Measurements from ENCODE around the gene TMTC1.

Gene TMTC1

DNA sequence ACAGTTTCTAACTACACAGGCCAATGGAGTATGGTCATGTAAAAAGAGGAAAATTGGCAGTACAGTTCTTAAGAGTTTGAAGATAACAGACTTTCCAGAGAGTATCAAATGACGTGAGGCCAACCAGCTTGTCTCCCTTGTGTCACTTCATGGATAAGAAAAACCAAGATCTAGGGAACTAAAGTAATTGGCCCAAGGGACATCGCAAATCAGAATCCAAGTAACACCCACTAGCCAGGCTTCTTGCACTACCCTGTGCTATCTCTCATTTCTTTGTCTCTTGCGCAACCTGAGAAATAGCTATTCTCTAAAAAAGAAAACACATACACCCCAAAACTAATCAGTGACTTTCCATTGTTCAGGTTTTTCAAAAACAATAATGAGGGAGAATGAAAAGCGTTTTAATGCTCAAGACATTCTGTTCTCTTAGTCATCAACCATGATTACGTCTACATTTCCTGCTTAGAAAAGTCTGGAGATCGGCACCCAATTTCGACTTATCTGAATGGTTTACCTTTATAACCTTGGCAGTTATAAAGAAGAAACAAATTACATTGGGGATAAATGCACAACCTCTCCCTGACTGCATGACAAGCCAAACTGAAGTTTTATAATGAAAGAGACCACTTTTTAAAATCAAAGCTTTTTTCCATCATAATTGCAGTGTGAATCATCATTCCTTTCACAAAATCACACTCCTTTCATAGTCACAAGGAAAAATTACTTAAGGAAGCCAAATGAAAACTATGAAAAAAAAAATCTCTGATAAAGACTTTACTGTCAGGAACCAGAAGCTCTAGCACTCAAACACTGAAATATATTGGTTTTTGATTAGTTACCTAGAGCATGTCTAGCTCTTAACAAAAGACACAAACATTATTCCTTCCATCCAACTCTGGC is 42.1 kb downstream of the TMTC1 start:
- DNase-seq (ENCODE audit: low read depth in 1 of 2, low spot score in 1 of 2): no peak

DNA sequence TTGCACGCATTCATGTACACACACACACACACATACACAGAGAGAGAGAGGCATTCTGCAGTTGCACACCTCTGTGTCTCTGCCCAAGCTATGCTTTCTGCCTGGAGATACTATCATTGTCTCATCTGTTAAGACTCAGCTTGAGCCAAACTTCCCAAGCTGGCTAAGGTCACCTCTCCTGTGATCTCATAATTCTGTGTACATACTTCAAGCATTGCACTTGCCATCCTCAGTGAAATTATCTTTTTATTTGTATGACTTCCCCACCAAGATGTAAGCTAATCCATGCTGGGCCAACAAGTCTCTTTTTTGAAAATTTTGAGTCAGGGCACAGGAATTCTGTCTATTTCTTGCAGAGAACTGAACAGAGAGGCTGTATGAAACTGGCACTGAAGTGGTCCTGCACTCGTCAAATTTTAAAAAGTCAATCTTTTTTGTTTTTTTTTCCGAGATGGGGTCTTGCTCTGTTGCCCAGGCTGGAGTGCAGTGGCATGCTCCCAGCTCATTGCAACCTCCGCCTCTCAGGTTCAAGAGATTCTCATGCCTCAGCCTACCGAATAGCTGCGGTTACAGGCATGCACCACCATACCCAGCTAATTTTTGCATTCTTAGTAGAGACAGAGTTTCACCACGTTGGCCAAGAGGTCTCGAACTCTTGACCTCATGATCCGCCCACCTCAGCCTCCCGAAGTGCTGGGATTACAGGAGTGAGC is 44.3 kb downstream of the TMTC1 start:
- no peak for DNase-seq (ENCODE audit: low read depth in 1 of 2, low spot score in 1 of 2)

DNA sequence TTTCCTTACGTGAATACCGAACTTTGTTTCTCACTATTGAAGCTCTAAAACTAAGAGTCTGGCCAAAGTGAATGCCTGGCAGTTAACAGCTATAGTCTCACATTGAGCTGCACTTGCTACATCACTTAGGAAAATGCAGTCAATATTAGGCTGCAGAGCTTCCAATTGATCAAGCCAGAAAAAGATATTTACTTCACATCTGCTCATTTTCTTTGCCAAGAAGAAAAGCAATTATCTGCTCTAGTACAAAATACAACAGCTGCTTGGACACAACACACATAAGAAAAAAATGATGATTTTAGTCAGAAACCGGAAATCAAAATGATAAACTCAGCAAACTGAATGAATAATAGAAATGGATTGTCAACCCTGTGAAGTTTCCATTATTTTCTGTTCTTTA is 45.4 kb downstream of the TMTC1 start:
- DNase-seq (ENCODE audit: low read depth in 1 of 2, low spot score in 1 of 2): no peak

DNA sequence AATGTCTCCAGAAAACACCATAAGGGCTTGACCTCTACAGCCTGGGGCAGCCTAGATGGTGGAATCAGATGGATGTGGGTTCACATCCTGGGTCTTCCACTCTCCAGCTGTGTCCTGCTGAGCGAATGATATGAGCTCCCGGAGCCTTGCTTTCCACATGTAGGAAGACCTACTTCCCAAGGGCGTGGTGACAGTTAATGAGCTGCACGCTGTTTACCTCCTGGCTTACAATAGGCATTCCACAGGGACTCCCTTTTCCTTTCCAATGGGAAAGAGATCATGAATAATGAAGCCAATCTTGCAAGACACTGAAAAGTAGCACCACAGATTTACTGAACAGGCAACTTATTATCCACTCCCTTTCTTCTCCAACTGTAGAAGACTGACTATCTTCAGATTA is 46.1 kb downstream of the TMTC1 start:
- no peak for DNase-seq (ENCODE audit: low read depth in 1 of 2, low spot score in 1 of 2)

- no peak for DNase-seq (ENCODE audit: low read depth in 1 of 2, low spot score in 1 of 2)
These were observed 48.1 kb downstream of the TMTC1 start for GRCh38 chr12:29735604-29736003.

GRCh38 chr12:29734734-29735133 is 49.0 kb downstream of the TMTC1 start:
- DNase-seq (ENCODE audit: low read depth in 1 of 2, low spot score in 1 of 2): no peak

DNA sequence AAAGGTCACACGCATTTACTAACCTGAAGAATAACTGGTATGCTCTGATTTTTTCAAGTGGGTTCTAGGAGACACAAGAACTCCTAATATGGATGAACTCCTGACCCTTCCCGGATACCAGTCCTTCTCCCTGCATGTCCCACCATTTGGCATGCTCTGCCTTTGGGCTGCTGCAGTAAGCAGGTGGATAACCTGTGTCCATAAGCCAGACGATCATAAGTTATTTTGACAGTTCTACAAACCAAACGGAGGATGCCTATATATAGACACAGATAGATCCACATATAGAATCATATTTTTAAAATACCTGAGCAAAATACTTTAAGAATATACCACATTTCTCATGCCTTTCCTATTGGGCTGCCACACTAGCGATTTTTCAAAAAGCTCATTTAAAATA is 49.4 kb downstream of the TMTC1 start:
- no peak for DNase-seq (ENCODE audit: low read depth in 1 of 2, low spot score in 1 of 2)

DNA sequence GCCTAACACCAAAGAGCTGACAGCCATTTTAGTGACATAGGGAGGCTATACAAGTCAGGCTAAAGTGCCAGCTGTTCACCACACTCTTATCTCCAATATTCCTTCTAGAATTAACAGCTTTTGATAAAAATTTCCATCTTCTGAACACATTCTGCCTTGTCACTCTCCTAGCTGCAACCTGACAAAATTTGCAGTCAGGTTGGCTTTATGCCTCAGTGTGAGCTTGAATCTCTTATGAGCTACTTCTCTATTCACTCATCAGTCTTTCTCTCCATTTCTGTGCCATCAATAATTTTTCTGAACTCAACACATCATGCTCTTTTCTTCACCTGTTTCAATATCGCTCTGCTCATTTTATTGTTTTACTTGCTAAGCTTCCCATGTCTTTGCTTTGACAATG is 50.2 kb downstream of the TMTC1 start:
- no peak for DNase-seq (ENCODE audit: low read depth in 1 of 2, low spot score in 1 of 2)

- no peak for DNase-seq (ENCODE audit: low read depth in 1 of 2, low spot score in 1 of 2)
These were observed 50.7 kb downstream of the TMTC1 start for GRCh38 chr12:29733060-29733459.

DNA sequence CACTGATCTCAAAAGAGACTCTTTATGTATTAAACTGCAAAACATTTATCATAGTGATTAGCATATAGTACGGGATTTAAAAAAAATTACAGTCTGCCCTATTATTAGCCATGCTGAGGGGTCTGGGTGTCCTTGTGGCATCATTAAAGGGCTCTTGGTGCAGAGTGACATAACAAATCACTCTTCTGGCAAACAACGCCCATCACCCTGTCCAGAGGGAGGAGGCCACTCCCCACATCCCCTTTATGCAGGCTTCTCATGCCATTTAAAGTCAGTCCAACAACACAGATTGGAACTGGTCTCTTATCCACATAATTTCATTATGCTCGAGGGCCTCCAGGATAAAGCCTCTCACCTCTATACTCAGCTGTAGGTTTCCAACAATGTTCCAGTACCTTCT is 51.1 kb downstream of the TMTC1 start:
- DNase-seq (ENCODE audit: low read depth in 1 of 2, low spot score in 1 of 2): no peak

- no peak for DNase-seq (ENCODE audit: low read depth in 1 of 2, low spot score in 1 of 2)
These were observed 51.6 kb downstream of the TMTC1 start for GRCh38 chr12:29732191-29732590.

DNA sequence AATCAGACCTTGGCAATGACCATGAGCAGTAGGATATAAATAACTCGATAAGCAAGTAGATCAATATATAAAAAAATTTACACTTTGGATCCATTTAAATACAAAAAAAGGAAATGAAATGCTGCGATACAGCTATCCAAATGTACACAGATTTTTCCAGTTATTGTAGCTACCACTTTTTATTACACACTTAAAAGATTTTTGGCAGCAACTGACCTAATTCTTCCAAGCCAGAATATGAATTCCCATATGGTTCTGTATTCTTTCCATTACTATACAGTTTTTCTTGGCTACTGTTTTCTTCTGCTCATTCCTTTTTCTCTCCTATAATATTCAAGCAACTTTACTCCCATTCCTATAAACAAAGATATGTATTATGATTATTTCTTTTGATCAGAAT is 52.2 kb downstream of the TMTC1 start:
- DNase-seq (ENCODE audit: low read depth in 1 of 2, low spot score in 1 of 2): no peak

DNA sequence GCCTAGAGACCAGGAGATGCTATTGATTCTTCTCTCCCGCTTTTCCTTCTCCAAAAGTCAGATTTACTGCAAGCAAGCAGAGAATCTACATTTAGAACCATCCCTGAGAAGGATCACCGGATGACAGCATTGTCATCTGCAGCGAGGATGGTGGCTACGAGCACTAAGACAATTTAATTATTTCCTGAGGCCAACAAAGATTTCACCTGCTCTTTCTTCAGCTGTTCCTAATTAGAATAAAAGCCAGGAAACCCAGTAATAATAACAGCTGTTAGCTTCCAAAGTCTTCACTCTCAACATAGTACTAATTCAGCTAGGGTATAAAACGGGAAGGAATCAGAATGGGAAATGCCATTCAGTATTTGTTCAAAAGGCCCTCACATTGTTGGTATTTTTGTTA is 53.3 kb downstream of the TMTC1 start:
- DNase-seq (ENCODE audit: low read depth in 1 of 2, low spot score in 1 of 2): no peak

- no peak for DNase-seq (ENCODE audit: low read depth in 1 of 2, low spot score in 1 of 2)
These were observed 55.7 kb downstream of the TMTC1 start for GRCh38 chr12:29728030-29728429.

DNA sequence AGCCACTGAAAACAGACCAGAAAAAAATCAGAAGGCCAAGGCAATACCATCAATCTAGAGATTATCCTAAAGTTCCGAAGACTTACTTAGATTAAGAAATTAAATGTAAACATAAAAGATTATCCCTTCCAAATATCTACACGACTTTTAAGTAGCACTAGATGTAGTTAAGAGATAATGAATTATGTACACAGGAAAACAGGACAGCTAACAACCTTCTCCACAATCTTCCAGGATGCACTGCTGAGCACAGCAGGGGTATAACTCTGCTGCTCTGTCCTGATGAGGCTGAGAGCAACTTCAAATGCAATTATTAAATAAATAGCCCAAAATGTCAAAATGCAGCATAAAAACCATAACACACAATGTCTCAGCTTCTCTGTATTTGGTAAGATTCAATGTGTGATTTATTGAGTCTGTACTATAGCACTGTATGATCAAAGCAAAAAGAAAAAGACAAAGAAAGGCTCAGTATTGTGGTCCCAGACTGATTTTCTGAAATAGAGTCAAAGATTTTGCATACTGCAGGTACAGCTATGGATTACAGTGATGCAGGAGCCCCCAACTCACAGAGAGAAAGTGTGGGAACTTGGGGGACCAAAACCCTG is 56.9 kb downstream of the TMTC1 start:
- no peak for DNase-seq (ENCODE audit: low read depth in 1 of 2, low spot score in 1 of 2)

GRCh38 chr12:29726321-29726692 is 57.4 kb downstream of the TMTC1 start:
- no peak for DNase-seq (ENCODE audit: low read depth in 1 of 2, low spot score in 1 of 2)

- no peak for DNase-seq (ENCODE audit: low read depth in 1 of 2, low spot score in 1 of 2)
These were observed 58.0 kb downstream of the TMTC1 start for GRCh38 chr12:29725587-29726320.

GRCh38 chr12:29722164-29722563 is 61.6 kb downstream of the TMTC1 start:
- DNase-seq (ENCODE audit: low read depth in 1 of 2, low spot score in 1 of 2): no peak

- no peak for DNase-seq (ENCODE audit: low read depth in 1 of 2, low spot score in 1 of 2)
These were observed 64.4 kb downstream of the TMTC1 start for GRCh38 chr12:29719381-29719780.

GRCh38 chr12:29717540-29718100 is 66.1 kb downstream of the TMTC1 start:
- no peak for DNase-seq (ENCODE audit: low read depth in 1 of 2, low spot score in 1 of 2)

- no peak for DNase-seq (ENCODE audit: low read depth in 1 of 2, low spot score in 1 of 2)
These were observed 68.8 kb downstream of the TMTC1 start for GRCh38 chr12:29714966-29715365.
